NCI-H2227 (cell line): ENCODE results near the gene MKNK2.
"Not testable (repeated sequence)": the region's sequence is repeated elsewhere in the genome, so short reads cannot be mapped to it uniquely, and the experiment has no call there.

Source experiments
- DNase-seq: peaks from one replicate; lab custom pipeline; 2025; ENCODE audit not compliant: unreplicated experiment; lab: John Stamatoyannopoulos, UW

Gene MKNK2

GRCh38 chr19:2050991-2051772 is at the start of gene MKNK2:
Gene MKNK2 (minus strand): TSS chr19:2051244. CDS start chr19:2050851, 393 bp downstream.
- DNase-seq, result peak; percentile 92

GRCh38 chr19:2100719-2101061 is 49.6 kb upstream of the MKNK2 start:
- no peak for DNase-seq

- no peak for DNase-seq
Observed at GRCh38 chr19:2099937-2100718, 49.1 kb upstream of the MKNK2 start.

GRCh38 chr19:2099054-2099501 is 48.0 kb upstream of the MKNK2 start:
- DNase-seq, result no peak

GRCh38 chr19:2097886-2098327 is 46.9 kb upstream of the MKNK2 start:
- peak; percentile 29 for DNase-seq

GRCh38 chr19:2097203-2097885 is 46.3 kb upstream of the MKNK2 start:
- DNase-seq, result peak; percentile 29

- peak; percentile 95 for DNase-seq
Observed at GRCh38 chr19:2096480-2097202, 45.6 kb upstream of the MKNK2 start, which contains the start of gene IZUMO4. Gene IZUMO4 (plus strand): TSS chr19:2096915. CDS start chr19:2096946, 31 bp downstream.

- DNase-seq, result peak; percentile 95
Observed at GRCh38 chr19:2096034-2096479, 45.0 kb upstream of the MKNK2 start, which contains the start of gene MOB3A. Gene MOB3A (minus strand): TSS chr19:2096326. CDS start chr19:2078560, 17,766 bp downstream.

- not testable (repeated sequence) for DNase-seq
Observed at GRCh38 chr19:2091926-2092525, 41.0 kb upstream of the MKNK2 start.

GRCh38 chr19:2089727-2090053 is 38.6 kb upstream of the MKNK2 start:
- no peak for DNase-seq

GRCh38 chr19:2089001-2089711 is 38.1 kb upstream of the MKNK2 start:
- peak; percentile 33 for DNase-seq

- no peak for DNase-seq
Observed at GRCh38 chr19:2087621-2088100, 36.6 kb upstream of the MKNK2 start.

- not testable (repeated sequence) for DNase-seq
Observed at GRCh38 chr19:2086695-2087620, 35.9 kb upstream of the MKNK2 start.

- DNase-seq, result no peak
Observed at GRCh38 chr19:2084993-2085720, 34.1 kb upstream of the MKNK2 start.

- DNase-seq, result no peak
Observed at GRCh38 chr19:2083174-2083854, 32.3 kb upstream of the MKNK2 start.

- DNase-seq, result no peak
Observed at GRCh38 chr19:2081873-2082810, 31.1 kb upstream of the MKNK2 start.
